ENCODE data around the gene MAD2L1BP.

MAD2L1BP gene

DNA sequence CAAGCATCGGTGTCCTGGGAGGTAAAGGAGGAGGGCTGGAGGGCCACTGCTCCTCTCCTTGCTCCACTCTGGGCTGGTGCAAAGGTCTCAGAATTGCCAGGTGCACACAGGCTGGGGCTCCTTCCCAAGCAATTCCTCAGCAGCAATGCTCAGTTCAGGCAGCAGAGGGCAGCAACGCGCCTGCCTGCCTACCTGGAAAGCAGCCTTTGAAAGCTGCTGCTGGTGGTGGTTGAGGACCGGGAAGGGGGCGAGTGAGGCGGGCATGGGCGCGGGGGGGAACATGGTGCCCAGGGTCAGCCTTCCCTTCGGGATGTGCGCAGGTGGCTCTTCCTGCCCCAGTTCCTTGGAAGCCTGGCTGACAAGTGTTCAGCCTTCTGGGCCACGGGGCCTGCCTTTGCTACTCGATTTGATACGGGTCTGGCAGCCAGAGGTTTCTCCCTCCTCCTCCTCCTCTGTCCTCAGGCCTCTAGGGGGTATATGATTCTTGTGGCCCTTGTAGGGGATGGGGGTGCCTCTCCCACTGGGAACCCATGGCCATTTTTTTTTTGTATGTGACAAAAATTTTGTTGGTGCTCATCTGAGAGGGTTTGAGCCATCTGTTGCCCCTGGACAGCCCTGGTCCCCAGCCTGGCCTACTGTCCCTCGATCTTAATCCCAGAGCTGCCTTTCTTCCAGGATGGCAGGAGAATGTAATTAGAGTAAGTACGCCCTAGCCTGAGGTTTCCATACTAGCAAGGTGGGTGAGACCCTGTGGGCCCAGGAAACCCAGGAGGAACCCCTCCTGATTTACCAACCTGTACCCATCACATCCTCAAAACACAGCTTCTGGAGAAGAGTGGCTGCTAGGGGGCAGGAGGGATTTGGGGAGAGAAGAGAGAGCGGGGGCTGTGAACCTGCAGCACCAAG, 31.9 kb downstream of the MAD2L1BP start:
- peak; percentile 0 for DNase-seq

DNA sequence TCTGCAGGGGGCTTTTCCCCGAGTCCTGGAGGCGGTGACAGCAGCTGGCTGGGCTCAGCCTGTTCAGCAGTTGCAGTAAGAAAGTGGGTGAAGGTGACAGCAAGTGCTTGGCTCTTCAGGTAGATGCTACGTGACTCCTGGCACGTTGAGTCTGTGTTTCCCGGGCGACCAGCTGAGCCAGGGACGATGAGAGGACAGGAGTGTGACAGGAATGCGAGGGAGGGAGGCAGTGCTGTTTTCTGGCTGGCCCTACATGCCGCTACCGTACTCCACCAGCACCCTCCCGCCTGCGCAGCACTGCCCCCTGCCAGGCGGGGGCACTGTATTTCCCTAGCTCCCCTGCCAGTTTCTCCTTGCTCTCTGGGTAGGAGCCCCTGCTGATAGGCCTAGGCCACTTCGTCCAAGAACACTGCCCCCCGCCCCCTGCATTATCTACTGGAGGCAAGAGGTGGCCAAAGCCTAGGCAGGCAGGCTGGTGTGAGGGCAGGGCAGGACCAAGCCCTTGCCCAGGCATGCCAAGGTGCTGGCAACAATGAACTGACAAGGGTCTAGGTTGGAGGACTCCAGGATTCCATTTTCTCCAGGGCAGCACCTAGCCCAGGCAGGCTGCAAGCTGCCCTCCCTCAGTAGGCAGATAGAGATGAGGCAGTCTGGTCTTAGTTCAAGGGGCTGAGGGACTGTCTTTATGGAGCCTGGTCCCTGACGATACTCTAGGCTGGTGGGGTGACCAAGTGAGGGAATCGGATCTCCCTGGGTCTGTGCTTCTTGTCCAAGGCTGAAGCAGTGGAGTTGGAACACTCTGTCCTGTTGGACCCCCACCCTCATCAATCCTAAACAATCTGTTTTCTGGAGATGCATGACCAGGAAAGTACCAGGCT, 32.8 kb downstream of the MAD2L1BP start:
- peak; percentile 23 for DNase-seq

DNA sequence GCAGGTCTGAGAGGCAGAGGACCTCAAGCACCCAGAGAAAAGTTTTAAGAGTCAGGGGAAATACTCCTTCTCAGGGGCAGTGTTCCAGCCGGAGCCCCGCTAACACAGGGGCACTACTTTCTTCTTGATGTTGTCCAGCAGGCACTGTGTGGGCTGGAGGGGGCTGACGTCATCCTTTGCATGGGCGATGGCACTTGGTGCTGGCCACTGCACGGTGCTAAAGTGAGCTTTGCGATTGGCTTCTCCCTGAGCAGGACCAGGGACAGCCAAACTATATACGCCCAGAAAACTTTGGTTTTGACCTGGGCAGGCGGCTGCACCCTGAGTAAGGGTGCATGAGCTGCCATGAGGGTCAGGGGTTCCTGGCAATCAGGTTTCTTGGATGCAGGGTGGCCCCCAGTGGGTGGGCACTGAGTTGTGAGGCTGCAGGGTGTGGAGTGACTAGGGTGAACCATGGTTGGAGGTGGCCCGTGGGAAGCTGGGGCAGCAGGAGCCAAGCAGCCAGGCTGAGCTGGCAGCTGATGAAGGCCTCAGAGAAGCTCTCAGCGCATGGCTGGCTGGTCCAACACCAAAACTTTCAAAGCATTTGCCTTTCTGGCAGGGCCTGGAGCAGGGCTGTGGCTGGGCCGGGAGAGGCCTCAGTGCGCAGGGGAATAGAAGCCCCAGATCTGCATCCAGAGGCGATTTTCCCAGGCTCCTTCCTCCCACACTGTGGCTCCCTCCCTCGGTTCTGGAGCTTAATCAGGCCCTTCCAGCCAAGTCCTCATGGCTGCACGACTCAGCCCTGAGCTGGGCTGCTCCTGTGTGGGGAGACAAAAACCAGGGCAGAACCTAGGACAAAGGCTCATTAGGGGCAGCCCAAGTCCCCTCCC, 33.6 kb downstream of the MAD2L1BP start:
- DNase-seq: no peak

DNA sequence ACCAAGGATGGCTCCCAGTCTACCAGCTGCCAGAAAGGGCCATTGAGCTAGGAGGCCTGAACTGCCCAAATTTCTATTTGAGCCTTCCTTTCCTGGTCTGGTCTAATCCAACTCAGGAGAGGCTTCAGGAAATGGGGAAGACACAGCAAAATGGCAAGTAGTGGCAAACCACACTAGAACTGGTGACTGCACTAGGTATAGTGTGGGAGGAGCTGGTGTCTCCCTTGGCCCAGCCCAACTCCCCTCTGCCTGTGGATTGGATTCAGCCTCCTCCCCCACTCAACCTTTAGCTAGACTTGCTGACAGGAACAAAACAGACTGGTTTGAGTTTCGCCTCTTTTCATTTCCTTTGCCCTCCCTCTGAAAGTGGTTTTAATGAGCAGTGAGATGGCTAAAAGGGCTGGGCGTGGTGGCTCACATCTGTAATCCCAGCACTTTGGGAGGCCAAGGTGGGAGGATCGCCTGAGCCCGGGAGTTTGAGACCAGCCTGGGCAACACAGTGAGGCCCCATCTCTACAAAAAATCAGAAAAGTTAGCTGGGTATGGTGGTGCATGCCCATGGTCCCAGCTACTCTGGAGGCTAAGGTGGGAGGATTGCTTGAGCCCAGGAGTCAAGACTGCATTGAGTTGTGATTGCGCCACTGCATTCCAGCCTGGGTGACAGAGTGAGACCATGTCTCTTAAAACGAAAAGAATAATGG, 34.4 kb downstream of the MAD2L1BP start:
- DNase-seq: no peak

DNA sequence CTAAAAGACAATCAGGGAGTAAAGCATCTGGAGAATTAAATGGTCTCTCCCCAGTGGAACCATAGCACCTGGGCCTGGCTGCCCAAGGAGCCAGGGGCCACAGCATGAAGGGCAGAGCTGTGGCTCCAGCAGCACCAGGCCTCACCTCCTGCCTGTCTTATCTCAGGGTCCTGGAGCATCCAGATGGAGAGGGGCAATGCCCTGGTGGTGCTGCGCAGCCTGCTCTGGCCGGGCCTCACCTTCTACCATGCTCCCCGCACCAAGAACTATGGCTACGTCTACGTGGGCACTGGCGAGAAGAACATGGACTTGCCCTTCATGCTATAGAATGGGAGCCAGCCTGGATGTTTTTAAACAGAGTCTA, 35.0 kb downstream of the MAD2L1BP start:
- no peak for DNase-seq

DNA sequence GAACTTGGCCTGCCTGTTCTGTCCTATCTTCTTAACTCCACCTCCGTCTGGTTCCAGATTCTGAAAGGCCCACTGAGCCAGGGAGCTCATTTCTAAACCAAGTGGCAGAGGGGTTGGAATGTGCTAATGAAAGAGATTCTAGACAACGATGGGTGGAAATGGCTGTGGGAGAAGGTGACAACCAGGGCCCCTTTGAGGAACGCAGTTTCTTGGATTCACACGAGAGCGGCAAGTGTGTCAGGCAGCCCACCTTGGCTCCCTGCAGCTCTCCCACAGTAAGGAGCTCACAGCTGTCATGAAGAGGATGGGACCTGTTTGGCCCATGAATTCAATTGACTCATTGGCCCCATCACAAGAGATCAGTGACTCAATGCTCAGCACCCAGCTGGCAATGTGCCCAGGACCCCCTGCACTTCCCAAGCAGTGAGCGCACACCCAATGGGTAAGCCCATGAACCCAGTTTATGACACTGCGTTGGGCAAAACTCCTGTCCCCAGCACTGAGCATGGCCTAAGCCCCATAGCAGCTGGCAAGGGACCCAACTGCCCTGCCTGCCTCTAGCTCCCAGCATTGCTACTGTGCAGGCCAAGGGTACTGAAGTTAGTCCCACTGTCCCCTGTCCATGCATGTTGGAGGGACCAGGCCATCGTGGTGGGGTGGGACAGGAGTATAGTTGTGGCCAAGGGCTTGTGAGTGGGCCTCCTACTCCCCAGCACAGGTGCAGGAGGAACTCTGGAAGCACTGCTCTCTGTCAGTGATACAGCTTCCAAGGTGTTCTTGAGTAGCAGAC, 35.6 kb downstream of the MAD2L1BP start:
- DNase-seq: no peak

DNA sequence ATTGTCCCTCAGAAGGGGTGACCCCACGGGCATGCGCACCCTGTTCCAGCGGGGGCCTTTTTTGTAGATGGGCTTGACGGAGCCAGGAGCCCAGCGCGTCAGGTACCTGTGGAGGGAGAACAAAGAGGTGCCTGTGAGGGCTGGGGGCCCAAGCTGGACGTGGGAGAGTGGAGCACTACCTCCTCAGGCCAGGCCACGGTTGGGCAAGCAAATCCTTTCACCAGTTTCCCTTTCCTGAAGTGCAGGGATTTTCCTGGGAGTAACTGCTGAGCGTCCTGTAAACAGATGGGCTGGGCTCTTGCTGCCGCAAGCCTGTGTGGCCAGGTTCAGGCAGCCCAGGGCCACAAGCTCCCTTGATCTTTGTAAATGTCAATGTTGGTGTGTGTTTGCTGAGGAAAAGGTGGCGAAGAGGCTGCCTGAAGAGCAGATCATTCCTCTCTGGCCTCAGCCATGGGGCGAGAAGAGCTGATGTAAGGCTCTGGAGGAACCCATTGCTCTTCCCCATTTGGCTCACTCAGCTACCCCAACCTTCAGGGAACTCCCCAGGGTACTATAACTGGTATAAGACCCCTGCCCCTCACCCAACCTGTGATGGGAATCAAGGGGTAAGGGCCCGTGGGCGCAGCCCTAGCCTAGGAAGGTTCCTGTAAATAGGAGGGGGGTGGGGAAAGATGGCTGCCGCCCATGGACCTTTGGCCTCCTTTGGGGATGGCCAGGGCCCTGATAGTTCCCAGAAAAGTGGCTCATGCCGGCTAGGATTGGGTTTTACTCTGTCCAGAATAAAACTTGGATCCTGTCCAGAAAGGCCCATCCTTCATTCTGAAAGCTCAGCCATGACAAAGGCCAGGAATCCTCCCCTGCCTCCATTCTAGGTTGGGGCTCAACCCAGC, 36.4 kb downstream of the MAD2L1BP start:
- DNase-seq: no peak

DNA sequence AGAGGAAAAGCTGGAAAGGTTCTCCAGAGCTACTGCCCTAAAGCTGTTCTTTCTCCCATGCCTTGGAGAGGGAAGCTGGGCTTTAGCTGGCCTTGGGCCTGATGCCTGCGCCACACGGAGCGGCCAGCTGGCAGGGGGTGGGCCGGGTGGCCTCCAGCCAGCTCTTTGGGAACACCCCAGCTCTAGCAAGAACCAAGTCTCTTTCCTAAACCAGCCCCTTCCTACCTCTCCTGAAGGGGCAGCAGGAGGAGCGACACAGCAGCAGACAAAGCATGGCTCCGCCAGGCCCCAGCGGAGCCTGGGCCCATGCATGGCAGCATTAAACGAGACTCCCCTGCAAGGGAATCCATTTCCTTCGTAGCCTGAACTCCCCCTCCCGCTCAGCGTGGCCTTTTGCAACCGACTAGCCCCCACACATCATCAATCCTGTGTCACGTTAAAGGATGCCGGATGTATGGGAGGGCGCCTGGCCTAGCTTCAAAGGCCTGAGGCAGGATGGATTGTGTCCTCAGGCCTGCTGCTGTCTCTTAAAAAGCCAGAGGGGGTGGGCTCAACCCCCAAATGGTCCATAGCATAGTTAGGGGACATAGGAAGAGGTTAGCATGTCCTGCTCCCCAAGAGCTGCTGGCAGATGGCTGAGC, 37.9 kb downstream of the MAD2L1BP start:
- DNase-seq: no peak

DNA sequence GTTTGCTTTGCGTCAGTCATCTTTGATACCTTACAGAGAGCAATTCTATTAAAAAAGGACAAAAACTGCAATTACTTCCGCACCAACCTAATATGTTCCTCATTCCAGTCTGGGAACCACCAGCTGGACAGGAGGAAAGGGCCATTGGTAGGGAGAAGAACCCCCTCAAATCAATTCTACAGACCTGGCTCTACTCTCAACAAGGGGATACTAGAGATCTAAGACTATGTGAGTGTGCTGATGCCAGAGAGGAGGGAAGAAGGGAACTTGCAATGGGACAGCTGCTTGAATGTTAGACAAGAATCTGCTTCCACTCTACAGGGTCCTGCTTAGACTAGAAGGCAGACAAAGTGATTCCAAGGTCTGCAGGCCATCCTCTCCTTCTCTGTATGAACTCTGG, 38.7 kb downstream of the MAD2L1BP start:
- no peak for DNase-seq

DNA sequence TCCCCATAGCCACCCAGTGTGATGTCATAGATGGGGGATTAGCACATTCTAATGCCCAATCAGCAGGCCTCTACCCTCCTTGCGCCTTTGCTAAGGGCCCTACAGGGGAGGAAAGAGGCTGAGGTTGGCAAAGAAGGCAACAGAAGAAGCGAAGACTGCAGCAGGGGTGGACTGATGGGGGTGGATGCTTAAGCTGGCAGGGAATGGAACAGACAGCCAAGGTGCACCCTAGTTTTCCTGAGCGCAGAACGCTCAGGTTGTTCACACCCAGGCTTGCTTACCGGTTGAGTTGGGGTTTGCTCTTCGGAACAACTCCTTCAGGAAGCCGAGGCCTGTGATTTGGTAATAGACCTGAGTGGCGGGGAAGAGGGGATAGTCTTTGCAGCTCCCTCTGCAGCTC, 39.3 kb downstream of the MAD2L1BP start:
- no peak for DNase-seq

DNA sequence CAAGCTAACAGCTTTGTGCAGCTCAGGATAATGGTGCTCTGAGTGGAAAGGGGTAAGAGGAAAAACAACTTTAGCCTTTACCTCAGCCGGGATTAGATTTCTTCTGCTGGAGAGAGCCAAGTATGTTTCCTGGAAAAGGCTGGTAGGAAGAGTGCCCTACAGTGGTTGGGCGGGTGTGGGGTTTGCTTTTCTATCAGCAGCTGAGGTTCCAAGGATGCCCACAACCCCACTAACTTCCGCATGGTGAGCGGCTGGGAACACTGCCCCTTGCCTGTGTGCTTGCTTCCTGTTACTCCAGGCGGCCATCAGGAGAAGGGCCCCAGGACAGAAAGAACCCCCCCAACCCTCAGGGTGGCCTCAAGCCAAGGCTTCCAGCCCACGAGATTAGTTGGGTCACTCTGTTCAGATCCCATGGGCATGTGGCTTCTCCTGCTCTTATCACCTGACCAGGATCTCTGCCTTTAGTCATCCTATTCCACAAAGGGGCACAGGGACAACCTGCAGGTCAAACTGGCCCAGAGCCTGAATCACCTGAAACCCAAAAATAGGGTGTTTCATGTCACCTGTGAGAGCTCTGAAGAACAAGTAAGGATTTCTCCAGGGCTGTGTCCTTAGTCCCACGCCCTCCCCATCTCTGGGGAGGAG, 41.4 kb downstream of the MAD2L1BP start:
- DNase-seq: no peak

DNA sequence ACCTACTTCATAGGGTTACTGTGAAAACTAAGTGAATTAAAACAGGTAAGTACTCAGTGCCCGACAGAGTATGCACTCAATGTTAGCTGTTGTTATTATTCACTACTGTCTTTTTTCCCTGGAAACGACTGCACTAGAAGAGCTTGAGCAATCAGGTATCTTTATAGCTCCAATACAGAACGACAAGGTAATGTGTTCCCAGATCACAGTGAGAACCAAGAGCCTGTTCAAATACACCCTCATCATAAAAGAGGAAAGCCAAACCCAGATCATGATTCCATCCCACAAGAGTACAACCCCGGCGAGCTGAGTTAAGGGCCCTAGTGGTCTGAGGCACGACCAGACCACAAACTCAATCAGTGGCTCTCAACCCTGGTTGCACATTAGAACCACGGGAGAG, 42.1 kb downstream of the MAD2L1BP start:
- DNase-seq: no peak

DNA sequence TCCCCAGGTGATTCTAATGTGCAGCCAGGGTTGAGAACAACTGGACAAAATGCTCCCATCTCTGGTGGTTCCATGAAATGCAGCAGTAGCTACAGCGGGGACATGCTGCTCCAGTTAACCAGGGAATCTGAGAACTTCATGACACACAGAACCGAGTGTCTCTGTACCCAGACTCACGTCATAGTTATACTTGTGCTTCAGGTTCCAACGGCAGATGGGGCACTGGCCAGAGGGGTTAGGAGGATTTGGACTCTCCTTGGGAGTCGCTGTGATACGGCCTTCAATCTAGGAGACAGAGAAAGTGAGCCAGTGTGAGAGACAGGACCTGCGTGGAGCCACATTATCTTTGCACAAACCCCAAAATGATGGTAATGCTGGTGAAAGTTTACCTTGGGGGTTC, 42.7 kb downstream of the MAD2L1BP start:
- DNase-seq: no peak

DNA sequence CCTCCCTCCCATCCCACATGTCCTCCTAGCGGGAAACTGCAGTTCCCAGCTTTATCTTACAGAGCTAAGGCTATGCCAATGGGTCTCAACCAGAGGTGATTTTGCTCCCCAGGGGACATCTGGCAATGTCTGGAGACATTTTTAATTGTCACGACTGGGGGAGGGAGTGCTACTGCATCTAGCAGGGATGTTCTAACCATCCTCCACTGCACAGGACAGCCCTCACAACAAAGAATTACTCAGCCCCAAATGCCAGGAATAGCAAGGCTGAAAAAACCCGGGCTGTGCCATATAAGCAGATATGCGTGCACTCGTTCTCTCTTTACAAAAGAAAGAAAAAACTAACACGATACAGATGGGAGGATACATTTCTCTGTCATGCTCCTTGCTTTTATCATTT, 43.4 kb downstream of the MAD2L1BP start:
- DNase-seq: no peak

DNA sequence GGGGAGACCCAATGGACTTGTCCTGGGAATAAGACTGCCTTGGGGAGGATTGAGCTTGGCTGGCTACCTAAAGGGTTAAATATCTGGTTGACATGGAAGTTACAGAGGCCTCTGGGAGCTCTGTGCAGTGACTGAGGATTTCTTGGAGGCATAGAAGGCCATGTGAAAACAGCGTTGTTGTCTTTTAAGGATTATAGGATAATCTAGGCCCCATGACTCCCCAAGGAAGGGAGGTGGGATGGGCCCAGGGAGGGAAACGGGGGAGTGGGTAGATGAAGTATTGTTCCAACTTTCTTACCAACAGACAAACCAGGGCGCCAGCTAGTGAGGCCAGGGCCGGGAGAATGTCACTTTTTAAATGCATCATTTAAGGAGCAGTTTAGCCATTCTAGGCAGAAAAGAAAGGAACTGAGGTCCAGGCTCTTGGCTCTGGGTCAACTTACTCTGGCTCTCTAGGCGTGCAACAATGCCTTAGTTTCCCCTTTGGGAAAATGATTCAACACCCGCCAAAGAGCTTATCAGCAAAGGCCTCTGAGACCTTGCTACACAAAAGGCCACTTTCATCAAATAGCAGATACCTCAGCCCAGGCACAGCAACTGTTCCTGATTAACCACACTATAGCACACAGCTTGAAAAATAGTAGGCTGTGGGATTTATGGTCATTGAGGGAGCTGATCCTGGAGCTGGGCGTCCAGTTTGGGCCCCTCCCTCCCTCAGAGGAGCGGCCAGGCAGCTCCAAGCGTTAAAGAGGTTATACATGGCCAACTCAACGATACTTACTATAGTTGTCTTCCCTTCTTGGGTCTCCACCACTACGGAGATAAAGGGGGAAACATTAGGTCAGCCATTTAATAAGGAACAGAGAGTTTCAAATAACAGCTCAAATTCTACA, 44.9 kb downstream of the MAD2L1BP start:
- no peak for DNase-seq

DNA sequence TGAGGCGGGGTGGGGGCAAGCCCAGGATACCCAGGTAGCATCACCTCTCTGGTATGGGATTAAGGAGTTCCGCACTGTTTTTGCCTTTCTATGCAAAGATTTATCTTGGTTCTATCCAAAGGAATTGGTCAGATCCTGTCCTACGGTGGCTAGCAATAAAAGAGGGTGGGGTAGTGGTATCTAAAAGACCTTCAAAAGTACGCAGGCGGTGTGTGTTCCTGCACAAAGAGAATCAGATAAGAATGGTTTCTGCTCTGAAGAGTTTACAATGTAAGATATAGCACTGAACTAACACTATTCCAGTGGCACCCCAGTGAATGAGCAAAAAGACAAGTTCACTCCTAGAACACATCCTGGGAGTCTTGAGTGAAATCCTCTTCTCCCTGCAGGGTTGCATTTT, 45.7 kb downstream of the MAD2L1BP start:
- no peak for DNase-seq

DNA sequence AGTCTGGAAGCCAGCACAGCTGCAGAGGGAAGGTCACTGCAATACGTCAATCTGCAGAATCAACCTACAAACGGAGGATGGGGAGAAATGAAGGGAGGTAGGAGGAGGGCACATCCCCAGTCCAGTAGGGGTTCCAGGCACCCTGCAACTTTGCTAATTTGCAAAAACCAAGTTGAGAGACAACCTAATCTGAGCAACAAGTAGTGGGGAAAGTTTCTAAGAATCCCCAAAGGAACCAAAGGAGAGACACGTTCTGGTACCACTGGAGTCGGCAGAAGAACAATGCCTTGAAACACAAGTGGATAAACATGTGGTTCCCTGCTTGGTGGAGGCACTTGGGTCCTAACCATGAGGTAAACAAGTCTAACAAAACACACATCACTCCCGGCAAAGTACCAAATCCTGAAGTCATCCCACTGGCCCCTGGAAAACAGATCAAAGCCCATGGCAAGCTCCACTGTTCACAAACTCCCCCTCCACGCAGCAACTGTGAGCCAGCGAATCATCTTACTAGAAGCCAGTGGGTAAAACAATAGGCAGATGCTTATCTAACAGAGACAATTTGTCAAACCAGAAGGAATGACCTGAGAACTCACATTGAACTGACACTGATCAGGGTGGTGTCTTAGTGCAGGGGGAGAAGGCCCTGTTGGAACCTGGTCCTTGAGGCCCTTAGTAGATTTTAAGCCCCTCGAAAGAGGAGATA, 47.2 kb downstream of the MAD2L1BP start:
- no peak for DNase-seq

All from NCI-H1417 treated with DMSO at 0.1 percent for 48 hours (cell line).